Measurements from ENCODE around the gene ROBO1. TPM values are rescaled to one million over a fixed set of nuclear protein-coding genes. Genes with fewer than 3 reads are reported as not detected.

Gene ROBO1
- total and polyA plus RNA-seq, 4 donors = 1.0 to 30.3 (median 3.9) TPM

- H3K36me3 ChIP-seq (ENCODE audit: control insufficient read depth in 4 of 4, insufficient read depth in 3 of 4, low read depth in 1 of 4, low read length in 3 of 4) = no peaks in the 10 kb centered on the region
- WGBS = 77% methylated on average over 4 of the region's 4 CpGs
- H3K4me1 ChIP-seq (ENCODE audit: control insufficient read depth in 4 of 4, insufficient read depth in 4 of 4, low read length in 3 of 4) = no peaks in the 10 kb centered on the region
- H3K27ac ChIP-seq (ENCODE audit: low read depth in 1 of 2, low read length in 2 of 2) = no peak overlapping the region
- H3K27me3 ChIP-seq (ENCODE audit: control insufficient read depth in 4 of 4, insufficient read depth in 4 of 4, low read length in 3 of 4) = no peaks in the 10 kb centered on the region
- peaks cover 0 to 3% (median 0%) of the 10 kb centered on the region in 4 donors for H3K9me3 ChIP-seq (ENCODE audit: control insufficient read depth in 4 of 4, low read length in 3 of 4)
- TF ChIP-seq GABPA (IDR thresholded peaks at IDR 0.05 in 1 of 2, conservative IDR thresholded peaks at IDR 0.05 in 1 of 2) = no peak
- no peak for TF ChIP-seq EGR1 (IDR thresholded peaks at IDR 0.05; ENCODE audit: low read depth in 2 of 2)
- TF ChIP-seq ATF3 (IDR thresholded peaks at IDR 0.05) = no peak
- no peak for TF ChIP-seq JUND (IDR thresholded peaks at IDR 0.05)
- TF ChIP-seq RXRA (IDR thresholded peaks at IDR 0.05) = no peak
- TF ChIP-seq FOXA1 (IDR thresholded peaks at IDR 0.05) = no peak
- TF ChIP-seq REST (IDR thresholded peaks at IDR 0.05) = no peak
- no peak for TF ChIP-seq MAX (IDR thresholded peaks at IDR 0.05)
- no peak for TF ChIP-seq HNF4G (IDR thresholded peaks at IDR 0.05)
- no peak for TF ChIP-seq FOXA2 (IDR thresholded peaks at IDR 0.05)
- TF ChIP-seq NR2F2 (IDR thresholded peaks at IDR 0.05) = no peak
- TF ChIP-seq TAF1 (conservative IDR thresholded peaks at IDR 0.05) = no peak
- TF ChIP-seq ZBTB33 (IDR thresholded peaks at IDR 0.05) = no peak
- TF ChIP-seq SP1 (IDR thresholded peaks at IDR 0.05) = no peak
- no peak for TF ChIP-seq RAD21 (IDR thresholded peaks at IDR 0.05)
- no peak for TF ChIP-seq YY1 (IDR thresholded peaks at IDR 0.05)
- H3K9ac ChIP-seq (ENCODE audit: low read depth in 1 of 2, low read length in 2 of 2) = no peak overlapping the region
- no peak for DNase-seq (ENCODE audit: low spot score)
- H3K4me3 ChIP-seq (ENCODE audit: low read depth in 1 of 3, low read length in 3 of 3) = no peak overlapping the region
Observed at GRCh38 chr3:78823434-78823833, 944.4 kb downstream of the ROBO1 start.

GRCh38 chr3:78822726-78823125, 945.1 kb downstream of the ROBO1 start:
- no peak for DNase-seq (ENCODE audit: low spot score)
- Histone ChIP-seq H3K9ac (ENCODE audit: low read depth in 1 of 2, low read length in 2 of 2) (no peak overlapping the region), H3K4me3 (ENCODE audit: low read depth in 1 of 3, low read length in 3 of 3) (no peak overlapping the region), H3K27ac (ENCODE audit: low read depth in 1 of 2, low read length in 2 of 2) (no peak overlapping the region), H3K4me1 (ENCODE audit: control insufficient read depth in 4 of 4, insufficient read depth in 4 of 4, low read length in 3 of 4) (no peaks in the 10 kb centered on the region), H3K9me3 (ENCODE audit: control insufficient read depth in 4 of 4, low read length in 3 of 4) (peaks cover 0 to 3% (median 0%) of the 10 kb centered on the region in 4 donors), H3K27me3 (ENCODE audit: control insufficient read depth in 4 of 4, insufficient read depth in 4 of 4, low read length in 3 of 4) (no peaks in the 10 kb centered on the region), H3K36me3 (ENCODE audit: control insufficient read depth in 4 of 4, insufficient read depth in 3 of 4, low read depth in 1 of 4, low read length in 3 of 4) (no peaks in the 10 kb centered on the region)
- no peak for TF ChIP-seq RAD21 (IDR thresholded peaks at IDR 0.05)
- TF ChIP-seq FOXA1 (IDR thresholded peaks at IDR 0.05) = no peak
- TF ChIP-seq HNF4G (IDR thresholded peaks at IDR 0.05) = no peak
- no peak for TF ChIP-seq FOXA2 (IDR thresholded peaks at IDR 0.05)
- TF ChIP-seq CTCF (IDR thresholded peaks at IDR 0.05; ENCODE audit: low read depth, low read length, missing input control) = no peak
- TF ChIP-seq RXRA (IDR thresholded peaks at IDR 0.05) = no peak
- no peak for TF ChIP-seq TAF1 (conservative IDR thresholded peaks at IDR 0.05)
- no peak for TF ChIP-seq MAX (IDR thresholded peaks at IDR 0.05)
- TF ChIP-seq SP1 (IDR thresholded peaks at IDR 0.05) = no peak
- no peak for TF ChIP-seq HNF4A (conservative IDR thresholded peaks at IDR 0.05)
- TF ChIP-seq NR2F2 (IDR thresholded peaks at IDR 0.05) = no peak
